ENCODE measurements around the gene LPCAT1.
"Not testable (repeated sequence)": the region's sequence is repeated elsewhere in the genome, so short reads cannot be mapped to it uniquely, and the experiment has no call there.

The LPCAT1 gene

DNA sequence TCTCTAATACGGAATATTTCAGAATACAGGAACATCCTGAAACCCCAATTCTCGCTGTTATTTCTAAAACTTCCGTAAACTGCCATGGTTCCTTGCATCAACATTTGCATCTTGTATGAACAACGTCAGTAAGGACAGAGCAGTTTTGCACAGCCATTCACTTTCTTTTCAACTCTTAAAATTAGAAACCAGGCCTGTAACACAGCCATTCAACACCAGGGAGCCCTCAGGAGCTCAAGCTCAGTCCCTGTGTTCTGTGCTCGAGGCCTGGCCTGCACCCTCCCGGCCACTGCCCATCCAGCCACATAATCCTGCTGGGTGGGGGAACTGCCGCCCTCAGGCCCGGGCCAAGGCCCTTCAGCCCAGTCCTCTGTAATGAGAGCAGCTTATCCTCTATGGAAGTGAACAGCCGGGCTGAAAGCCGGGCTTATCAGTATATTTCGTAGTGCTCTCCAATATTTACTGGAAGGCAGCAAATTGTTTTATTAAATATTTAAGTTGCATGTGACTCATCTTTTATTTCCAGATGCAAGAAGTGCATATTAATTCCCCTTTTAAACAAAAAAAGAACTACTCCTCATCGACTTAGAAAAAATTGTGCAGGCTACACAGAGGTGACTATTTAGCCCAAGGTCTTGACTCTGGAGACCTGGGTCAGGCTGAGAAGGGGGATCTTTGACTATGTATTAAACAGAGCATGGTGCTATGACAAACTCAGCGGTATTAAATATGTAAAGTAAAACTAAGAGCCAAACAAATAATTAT lies 45.3 kb downstream of the LPCAT1 start:
- no peak for DNase-seq (ENCODE audit: low read depth)

DNA sequence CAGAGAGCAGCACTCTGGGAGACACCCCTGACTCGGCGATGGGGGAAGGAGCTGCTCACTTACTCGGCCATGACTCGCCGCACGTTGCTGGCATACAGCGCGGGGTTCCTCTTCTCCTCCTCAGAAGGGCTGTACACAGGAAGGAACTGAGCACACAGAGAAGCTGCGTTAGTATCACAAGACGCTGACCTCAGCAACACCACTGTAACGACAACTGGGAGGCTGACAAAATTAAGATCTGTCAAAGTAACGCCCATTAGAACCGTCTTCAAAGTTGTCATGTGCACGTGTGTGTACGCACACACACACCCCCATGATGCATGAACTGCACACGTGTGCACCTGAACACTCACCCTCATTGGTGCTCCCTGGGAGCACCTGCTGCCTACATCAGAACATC lies 46.4 kb downstream of the LPCAT1 start:
- DNase-seq (ENCODE audit: low read depth): no peak

DNA sequence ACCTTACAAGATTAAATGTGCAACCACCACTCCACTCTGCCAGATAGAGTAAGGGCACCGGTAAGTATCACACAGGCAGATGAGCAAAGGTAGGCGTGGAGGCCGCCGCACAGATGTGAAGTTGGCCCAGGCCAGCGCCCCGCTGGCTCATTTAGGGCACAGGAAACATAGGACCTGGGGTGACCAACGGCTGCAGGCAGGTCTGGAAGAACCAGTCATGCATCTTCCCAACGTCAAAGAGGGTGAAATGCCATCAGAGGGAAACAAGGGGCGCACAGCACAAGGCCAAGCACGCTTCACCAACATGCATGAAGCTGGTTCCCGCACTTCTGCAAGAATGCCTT lies 46.8 kb downstream of the LPCAT1 start:
- no peak for DNase-seq (ENCODE audit: low read depth)

DNA sequence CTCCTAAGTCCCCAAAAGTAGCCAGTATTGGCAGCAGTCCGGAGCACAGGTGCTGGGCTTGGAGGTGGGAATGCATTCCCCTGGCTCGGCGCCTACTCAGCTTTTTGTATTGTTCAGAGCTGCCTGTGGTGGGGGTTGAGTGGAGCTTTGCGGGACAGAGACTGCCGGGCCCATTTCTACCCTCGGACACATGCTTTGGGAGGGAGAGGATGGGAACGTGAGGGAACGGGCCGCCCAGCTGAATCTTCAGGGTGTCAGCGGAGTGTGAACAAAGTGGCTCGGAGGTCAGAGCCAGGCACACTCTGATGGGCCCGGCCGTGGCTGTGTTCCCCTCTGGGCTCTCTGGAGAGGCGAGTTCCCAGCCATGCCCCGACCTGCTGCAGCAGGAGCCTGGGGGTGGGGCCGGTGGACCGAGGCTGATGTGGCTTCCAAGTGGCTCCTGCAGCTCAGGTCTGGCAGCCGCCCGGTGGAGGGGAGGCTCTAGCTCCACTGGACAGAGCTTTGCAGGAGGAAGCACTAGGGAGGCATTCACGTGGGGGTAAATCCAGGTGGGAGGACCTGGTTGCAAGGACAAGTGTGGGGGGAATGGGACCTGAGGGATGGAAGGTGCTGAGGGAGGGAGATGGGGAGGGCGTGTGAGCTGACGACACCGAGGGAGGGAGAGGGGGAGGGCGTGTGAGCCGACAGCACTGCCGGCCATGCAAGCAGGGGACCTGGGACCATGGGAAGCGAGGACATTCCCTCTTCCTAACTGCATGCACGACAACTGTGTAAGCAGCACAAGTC lies 47.4 kb downstream of the LPCAT1 start:
- no peak for DNase-seq (ENCODE audit: low read depth)

GRCh38 chr5:1475544-1475900 lies 48.2 kb downstream of the LPCAT1 start:
- not testable (repeated sequence) for DNase-seq (ENCODE audit: low read depth)

DNA sequence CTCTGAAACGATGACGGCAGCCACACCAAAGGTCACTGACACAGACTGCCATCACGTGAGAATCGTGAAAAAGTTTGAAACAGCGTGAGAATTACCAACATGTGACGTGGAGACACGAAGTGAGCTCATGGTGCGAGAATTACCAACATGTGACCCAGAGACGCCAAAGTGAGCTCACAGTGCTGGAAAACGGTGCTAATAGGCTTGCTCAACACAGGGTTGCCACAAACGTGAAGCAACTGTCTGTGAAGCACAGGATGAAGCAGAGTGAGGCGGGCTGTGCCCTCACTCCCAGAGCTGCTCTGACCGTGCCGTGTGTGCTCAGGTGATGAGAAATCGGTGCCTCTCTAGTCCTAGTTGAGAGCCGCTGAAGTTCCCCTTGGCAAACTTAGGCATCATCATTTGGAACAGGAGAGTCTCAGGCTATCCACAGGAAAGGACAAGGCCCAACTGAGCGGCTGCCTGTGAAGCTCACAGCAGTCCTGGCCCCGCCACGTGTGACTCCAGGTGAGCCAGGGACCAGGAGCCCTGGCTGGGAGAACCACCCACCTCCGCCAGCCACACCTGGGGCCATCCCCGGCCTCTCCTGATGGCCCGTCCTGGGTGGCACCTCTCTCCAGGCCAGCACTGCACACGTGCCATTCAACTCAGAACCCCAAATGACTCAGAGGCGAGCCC lies 48.8 kb downstream of the LPCAT1 start:
- DNase-seq (ENCODE audit: low read depth): no peak

GRCh38 chr5:1474183-1474839 lies 49.4 kb downstream of the LPCAT1 start:
- DNase-seq (ENCODE audit: low read depth): no peak

DNA sequence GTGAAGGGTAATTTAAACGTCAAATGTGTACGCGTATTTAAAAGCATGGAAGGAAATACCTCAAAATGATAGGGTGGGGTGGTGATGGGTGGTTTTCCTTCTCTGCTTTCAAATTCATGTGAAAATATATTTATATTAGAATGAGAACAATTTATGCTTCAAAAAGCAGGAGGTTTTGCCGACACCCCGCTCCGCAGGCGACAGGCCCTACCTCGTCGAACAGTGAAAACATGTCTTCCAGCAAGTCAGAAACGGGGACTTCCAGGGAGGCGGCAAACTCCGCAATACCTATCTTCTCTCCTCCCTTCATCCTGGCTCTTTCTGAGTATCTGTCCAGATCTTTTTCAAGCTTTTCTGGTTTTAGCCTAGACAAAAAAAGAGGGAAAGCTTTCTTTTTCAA lies 50.0 kb downstream of the LPCAT1 start:
- no peak for DNase-seq (ENCODE audit: low read depth)

DNA sequence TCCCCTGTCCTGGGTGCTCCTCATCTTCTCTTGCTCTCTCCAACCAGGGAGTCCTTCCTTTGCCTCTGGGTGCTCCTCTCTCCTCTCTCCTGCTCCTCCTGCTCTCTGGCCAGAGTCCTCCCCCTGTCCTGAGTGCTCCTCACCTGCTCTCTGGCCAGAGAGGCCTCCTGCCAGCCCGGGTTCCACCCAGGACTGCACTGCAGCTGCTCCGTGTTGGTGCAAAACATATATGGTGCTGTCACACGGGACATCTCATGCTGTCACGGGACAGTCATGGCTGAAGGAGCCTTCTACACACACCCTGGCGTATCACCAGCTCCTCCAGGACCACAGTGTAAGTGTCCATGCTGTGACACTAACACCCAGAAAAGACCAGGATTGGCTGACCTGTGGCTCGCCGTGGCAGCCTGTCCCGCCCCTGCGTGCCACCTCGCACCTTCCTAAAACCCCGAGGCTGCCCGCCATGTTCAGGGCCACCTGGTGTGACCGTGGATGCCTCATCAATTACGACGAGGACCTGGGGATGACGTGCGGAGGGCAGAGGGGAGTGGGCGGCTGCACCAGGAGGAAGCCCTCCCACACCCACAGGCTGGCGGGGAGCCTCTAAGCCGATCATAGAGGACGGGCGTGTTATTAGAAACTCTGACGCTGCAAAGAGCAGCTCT lies 50.7 kb downstream of the LPCAT1 start:
- DNase-seq (ENCODE audit: low read depth): no peak

GRCh38 chr5:1471997-1472963 lies 51.5 kb downstream of the LPCAT1 start:
- no peak for DNase-seq (ENCODE audit: low read depth)

GRCh38 chr5:1471240-1471853 lies 52.4 kb downstream of the LPCAT1 start:
- no peak for DNase-seq (ENCODE audit: low read depth)

DNA sequence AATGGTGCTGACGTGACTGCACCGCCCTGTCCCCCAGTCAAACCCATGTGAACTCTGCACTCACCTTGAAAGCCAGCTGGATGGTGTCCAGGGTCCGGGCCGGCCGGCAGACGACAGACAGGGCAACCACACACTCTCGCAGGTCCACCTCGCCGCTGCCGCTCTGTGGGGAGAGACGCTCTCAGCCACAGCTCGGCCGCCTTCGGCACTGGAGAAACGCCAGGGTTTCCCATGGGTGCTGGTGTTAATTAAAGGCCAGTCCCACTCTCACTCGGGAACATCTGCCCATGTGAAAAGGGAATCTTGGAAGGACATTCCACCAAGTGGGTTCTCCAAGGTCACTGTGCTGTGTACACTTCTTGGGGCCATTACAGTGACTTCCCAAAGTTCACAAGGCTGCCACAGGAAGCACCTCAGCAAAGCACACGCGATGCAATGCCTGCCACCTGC lies 53.0 kb downstream of the LPCAT1 start:
- DNase-seq (ENCODE audit: low read depth): no peak

- no peak for DNase-seq (ENCODE audit: low read depth)
Measured at GRCh38 chr5:1468629-1469527, 54.9 kb downstream of the LPCAT1 start.

DNA sequence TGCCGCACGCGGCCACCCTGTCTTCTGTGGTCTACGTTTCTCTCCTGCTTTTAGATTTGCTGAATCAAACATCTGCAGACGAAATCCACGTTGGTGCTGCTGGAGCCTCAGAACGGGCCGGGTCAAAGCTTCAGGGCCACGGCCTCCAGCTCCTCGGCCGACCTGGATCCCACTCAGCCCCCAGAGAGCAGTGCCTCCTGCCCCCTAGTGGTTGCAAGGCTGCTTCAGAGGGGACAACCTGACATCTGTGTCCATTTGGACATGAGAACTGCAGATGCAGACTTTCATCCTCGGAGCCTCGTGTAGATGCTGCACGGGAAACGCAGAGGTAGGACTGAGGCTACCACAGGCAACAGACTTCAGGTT lies 55.5 kb downstream of the LPCAT1 start:
- DNase-seq (ENCODE audit: low read depth): no peak

DNA sequence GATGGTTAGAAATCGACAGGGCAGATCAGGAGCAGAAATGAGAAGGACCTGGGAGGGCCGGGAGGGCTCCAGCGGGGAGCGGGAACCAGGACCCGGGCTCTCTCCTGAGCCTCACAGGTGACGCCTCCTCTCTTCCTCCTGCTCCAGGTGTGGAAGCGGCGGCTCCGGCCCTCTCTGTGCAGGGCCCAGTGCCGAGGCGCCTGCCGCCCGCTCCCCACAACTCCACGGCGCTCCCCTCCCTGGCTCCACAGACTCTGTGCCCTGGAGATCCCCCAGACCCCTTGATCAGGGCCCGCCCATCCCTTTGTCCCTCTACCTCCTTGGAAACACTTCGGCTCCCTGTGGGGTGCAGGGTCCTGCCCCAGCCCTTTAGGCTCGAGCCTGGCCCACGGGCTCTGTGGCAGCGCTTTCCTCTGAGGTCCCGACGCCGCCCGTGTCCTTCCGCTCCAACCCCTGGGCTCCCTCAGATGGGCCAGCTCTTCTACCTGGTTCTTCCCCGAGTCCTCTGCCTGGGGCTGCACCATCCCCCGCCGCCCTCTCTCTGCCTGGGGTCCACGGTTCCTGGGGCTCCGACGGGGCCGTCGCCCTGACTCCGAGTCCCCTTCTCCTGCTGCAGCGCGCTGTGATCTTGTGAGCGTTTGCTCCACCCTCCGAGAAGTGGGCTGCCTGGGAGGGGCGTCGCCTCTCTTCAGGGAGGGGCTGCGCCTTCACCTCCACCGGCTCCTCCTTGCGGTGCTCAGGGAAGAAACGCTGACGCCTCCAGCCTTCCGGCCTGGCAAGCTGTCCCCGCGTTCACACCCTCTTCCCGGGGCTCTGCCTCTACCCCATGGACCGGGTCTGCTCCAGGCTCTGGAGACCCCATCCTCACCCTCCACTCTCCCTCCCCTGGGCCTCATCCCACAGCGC lies 56.2 kb downstream of the LPCAT1 start:
- no peak for DNase-seq (ENCODE audit: low read depth)

DNA sequence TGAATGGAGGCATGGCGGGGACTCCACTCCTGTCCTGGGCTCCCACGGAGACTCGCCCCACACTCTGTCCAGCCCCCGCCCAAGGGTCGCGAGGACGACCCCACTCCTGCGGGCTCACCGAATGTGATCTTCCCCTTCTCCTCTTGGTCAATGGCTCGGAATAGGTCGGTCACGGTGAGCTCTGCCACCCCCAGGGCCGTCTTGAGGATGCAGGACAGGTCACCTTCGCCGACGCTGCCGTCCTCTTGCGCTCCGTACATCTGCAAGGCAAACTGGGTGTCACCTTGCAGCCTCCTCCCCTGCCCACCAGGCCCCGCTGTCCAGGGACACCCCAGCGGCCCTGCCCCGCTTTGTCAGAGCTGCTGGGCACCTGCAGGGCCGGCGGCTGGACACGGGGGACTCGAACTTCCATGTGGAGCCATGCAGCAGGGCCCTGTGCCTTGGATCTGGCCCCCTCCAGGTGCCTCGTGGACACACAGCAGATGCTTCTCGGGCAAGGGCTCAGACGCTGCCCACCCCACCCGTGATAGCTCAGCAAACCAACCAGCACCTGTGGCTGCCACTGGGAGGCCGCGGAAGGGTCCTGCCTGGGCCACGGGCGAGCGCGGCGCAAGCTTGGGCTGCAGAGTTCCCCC lies 57.0 kb downstream of the LPCAT1 start:
- DNase-seq (ENCODE audit: low read depth): no peak

GRCh38 chr5:1465966-1466471 lies 57.7 kb downstream of the LPCAT1 start:
- DNase-seq (ENCODE audit: low read depth): no peak

DNA sequence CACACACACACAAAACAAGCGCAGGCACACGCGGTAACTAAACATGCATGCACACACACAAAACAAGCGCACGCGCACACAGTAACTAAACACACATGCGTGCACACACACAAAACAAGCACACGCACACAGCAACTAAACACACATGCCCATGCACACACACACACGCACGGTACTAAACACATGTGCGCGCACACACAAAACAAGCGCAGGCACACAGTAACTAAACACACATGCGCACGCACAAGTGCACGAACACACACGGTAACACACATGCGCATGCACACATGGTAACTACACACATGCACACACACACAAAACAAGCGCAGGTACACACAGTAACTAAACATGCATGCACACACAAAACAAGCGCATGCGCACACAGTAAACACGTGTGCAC lies 58.6 kb downstream of the LPCAT1 start:
- no peak for DNase-seq (ENCODE audit: low read depth)
